ENCODE measurements around the gene STRN4. TPM values are rescaled to one million over a fixed set of nuclear protein-coding genes. Genes with fewer than 3 reads are reported as not detected.

STRN4 gene
- total and polyA plus RNA-seq, 2 donors (not counting 1 experiment from before 2014, with no cell fraction given): 111 to 112 TPM

DNA sequence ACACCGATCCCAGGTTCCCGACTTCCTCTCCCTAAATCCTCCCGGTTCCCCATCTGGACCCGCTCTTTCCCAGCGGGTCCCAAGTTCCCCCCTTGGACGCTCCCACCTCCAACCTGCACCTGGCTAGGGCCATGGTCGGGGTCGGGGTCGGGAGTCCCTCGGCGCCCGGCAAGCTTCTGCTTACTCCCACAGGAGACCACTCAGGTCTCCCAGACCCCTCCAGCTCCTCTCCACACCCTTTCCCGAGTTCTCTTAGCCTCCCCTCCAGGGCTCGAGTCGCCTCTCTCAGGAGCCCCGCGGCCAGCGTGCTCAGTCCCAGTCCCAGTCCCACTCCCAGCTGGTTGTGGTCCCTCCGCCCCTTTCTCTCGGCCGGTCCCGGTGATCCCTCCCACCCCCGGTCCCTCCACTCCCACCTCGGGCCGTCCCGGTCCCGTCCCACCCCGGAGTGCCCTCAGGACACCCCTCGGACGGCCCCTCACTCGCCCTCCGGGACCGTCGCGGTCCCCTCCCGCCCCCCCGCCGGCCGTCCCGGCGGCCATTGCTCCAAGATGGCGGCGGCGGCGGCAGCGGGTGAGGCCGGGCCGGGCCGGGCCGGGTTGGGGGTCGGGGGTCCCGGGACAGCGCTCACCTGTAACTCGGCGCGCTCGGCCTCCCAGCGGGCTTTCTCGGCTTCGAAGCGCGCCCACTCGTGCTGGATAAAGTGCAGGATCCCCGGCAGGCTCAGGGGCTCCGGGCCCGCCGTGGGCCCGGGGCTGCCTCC lies 549 bp downstream of the STRN4 start, which contains the start of gene FKRP:
Gene FKRP, plus strand, starts transcription at position 537 of the 760 bp plus-strand sequence. CDS start 9,394 bp downstream, outside the sequence.
- intact Hi-C loops (cut with micrococcal nuclease): loop anchor here (1.0 to 5.0 kb wide), 4 partner anchors 17 to 145 kb away; partner anchors contain the start of genes CALM3, DACT3 and SLC1A5
- Histone ChIP-seq H3K27me3 (replicated peaks in 1 of 4; ENCODE audit: control extremely low read depth in 1 of 4, control insufficient read depth in 3 of 4, insufficient read depth in 4 of 4, low read length in 3 of 4) (no peaks in the 10 kb centered on the region), H3K4me2 (replicated peaks; ENCODE audit: low read depth, low read length, poor library complexity, severe bottlenecking) (peak within 1 kb of the TSS; percentile 97), H3K4me1 (ENCODE audit: control insufficient read depth in 2 of 2, insufficient read depth in 2 of 2, low read length in 2 of 2) (peaks cover 15 to 43% of the 10 kb centered on the region in 2 donors), H3K4me3 (ENCODE audit: control extremely low read depth in 1 of 5, extremely low read depth in 1 of 5, insufficient read depth in 1 of 5, low read depth in 2 of 5, low read length in 4 of 5) (peak within 1 kb of the TSS; percentile 51 to 87 (median 84)), H4K20me1 (ENCODE audit: control insufficient read depth, insufficient read depth, low read length, poor library complexity, severe bottlenecking) (peaks cover 60% of the 10 kb centered on the region), H3K27ac (ENCODE audit: low read length in 2 of 2) (peak within 1 kb of the TSS; percentile 43 to 77), H3K79me2 (ENCODE audit: control insufficient read depth, insufficient read depth, low read length) (peaks cover 62% of the 10 kb centered on the region), H3K9ac (ENCODE audit: low read length) (peak within 1 kb of the TSS; percentile 83), H2AFZ (ENCODE audit: insufficient read depth, low read depth, low read length, poor library complexity, severe bottlenecking) (peak within 1 kb of the TSS; percentile 94), H3K36me3 (replicated peaks in 1 of 2; ENCODE audit: control extremely low read depth in 1 of 2, control insufficient read depth in 1 of 2, extremely low read depth in 1 of 2, insufficient read depth in 2 of 2, low read length in 1 of 2) (peaks cover 0 to 12% of the 10 kb centered on the region in 2 experiments), H3K9me3 (ENCODE audit: control extremely low read depth in 1 of 3, control insufficient read depth in 2 of 3, insufficient read depth in 1 of 3, low read length in 2 of 3) (no peaks in the 10 kb centered on the region)
- Mint-ChIP-seq H3K4me1 (peaks cover 56% of the 10 kb centered on the region), H3K4me3 (peak within 1 kb of the TSS; percentile 93), H3K9me3 (ENCODE audit: insufficient read depth) (no peaks in the 10 kb centered on the region), H3K27me3 (no peaks in the 10 kb centered on the region), H3K27ac (peak within 1 kb of the TSS; percentile 85)
- CTCF ChIA-PET: interaction anchor here (0.5 to 1.8 kb wide), 4 partner anchors 8 to 333 kb away, joined by 3 to 13 read pairs (median 3); no protein-coding TSS in a partner anchor
- DNase-seq (no peak), ATAC-seq (ENCODE audit: low read depth) (peak; percentile 67)
- POLR2A ChIA-PET: interaction anchor here (0.5 to 0.9 kb wide), 2 partner anchors 11 to 61 kb away, joined by 3 read pairs; no protein-coding TSS in a partner anchor
- WGBS (ENCODE audit: insufficient coverage): under 1% methylated on average over 67 of the region's 68 CpGs
- TF ChIP-seq CTCF (IDR thresholded peaks at IDR 0.05): no peak

DNA sequence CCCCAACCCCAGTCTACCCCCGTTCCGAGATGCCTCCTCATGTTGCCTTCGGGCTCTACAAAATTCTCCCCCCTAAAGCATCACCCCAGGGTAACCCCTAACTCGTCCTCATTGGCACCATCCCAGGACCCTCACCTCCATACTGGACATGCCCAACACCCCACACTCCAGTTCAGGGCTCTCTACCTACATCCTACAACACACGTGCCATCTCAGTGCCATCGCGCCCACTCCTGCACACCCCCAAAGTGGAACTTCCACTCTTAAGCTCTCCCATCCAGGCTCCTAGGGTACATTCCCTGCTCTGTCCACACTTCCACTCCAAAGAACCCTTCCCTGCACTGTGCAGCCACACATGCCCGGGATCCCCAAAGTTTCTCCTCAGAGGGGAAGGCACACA lies 1.2 kb downstream of the STRN4 start:
- WGBS (ENCODE audit: insufficient coverage): 39% methylated on average over 8 of the region's 8 CpGs
- peaks cover 0 to 12% of the 10 kb centered on the region in 2 experiments for H3K36me3 ChIP-seq (replicated peaks in 1 of 2; ENCODE audit: control extremely low read depth in 1 of 2, control insufficient read depth in 1 of 2, extremely low read depth in 1 of 2, insufficient read depth in 2 of 2, low read length in 1 of 2)
- ATAC-seq (ENCODE audit: low read depth) (no peak), DNase-seq (no peak)
- H3K4me3 ChIP-seq (ENCODE audit: control extremely low read depth in 1 of 5, extremely low read depth in 1 of 5, insufficient read depth in 1 of 5, low read depth in 2 of 5, low read length in 4 of 5): peak overlapping the region; percentile 51 to 87 (median 84)
- peaks cover 15 to 43% of the 10 kb centered on the region in 2 donors for H3K4me1 ChIP-seq (ENCODE audit: control insufficient read depth in 2 of 2, insufficient read depth in 2 of 2, low read length in 2 of 2)
- H3K79me2 ChIP-seq (ENCODE audit: control insufficient read depth, insufficient read depth, low read length): peaks cover 69% of the 10 kb centered on the region
- peaks cover 52% of the 10 kb centered on the region for H3K4me1 Mint-ChIP-seq
- CTCF ChIA-PET: interaction anchor here (0.5 to 1.8 kb wide), 8 partner anchors 9 to 334 kb away, joined by 3 to 13 read pairs (median 3); no protein-coding TSS in a partner anchor
- no peaks in the 10 kb centered on the region for H3K9me3 ChIP-seq (ENCODE audit: control extremely low read depth in 1 of 3, control insufficient read depth in 2 of 3, insufficient read depth in 1 of 3, low read length in 2 of 3)
- peak overlapping the region; percentile 93 for H3K4me3 Mint-ChIP-seq
- H4K20me1 ChIP-seq (ENCODE audit: control insufficient read depth, insufficient read depth, low read length, poor library complexity, severe bottlenecking): peaks cover 65% of the 10 kb centered on the region
- H3K27ac ChIP-seq (ENCODE audit: low read length in 2 of 2): peak overlapping the region in 1 of 2 donors; percentile 77
- H3K9me3 Mint-ChIP-seq (ENCODE audit: insufficient read depth): no peaks in the 10 kb centered on the region
- intact Hi-C loops (cut with micrococcal nuclease): loop anchor here (5.0 kb wide), 1 partner anchor 42 kb away; the partner anchor contains the start of gene SLC1A5
- H3K9ac ChIP-seq (ENCODE audit: low read length): peak overlapping the region; percentile 83
- H2AFZ ChIP-seq (ENCODE audit: insufficient read depth, low read depth, low read length, poor library complexity, severe bottlenecking): peak overlapping the region; percentile 94
- H3K27ac Mint-ChIP-seq: peak overlapping the region; percentile 84
- no peaks in the 10 kb centered on the region for H3K27me3 ChIP-seq (replicated peaks in 1 of 4; ENCODE audit: control extremely low read depth in 1 of 4, control insufficient read depth in 3 of 4, insufficient read depth in 4 of 4, low read length in 3 of 4)
- H3K27me3 Mint-ChIP-seq: no peaks in the 10 kb centered on the region
- H3K4me2 ChIP-seq (replicated peaks; ENCODE audit: low read depth, low read length, poor library complexity, severe bottlenecking): peak overlapping the region; percentile 97
- POLR2A ChIA-PET: interaction anchor here (0.9 kb wide), 1 partner anchor 10 kb away, joined by 3 read pairs; no protein-coding TSS in a partner anchor
- TF ChIP-seq CTCF (IDR thresholded peaks at IDR 0.05): no peak
- no peak for TF ChIP-seq EZH2 (IDR thresholded peaks at IDR 0.05; ENCODE audit: borderline replicate concordance, insufficient read depth, low read depth, low read length, poor library complexity, severe bottlenecking)
